VCaP (cell line): ENCODE results near the gene AP2A1.
A peak's percentile ranks its signal among the peaks of the same experiment; 100 is the strongest.

Source experiments
- H3K27ac ChIP-seq: fragments of 450-650 bp; 2 replicates; pipeline ENCODE4 v1.5.1; 2017
- CTCF ChIP-seq: fragments of 450-650 bp; conservative IDR thresholded peaks from 2 replicates; pipeline ENCODE4 v1.5.1; 2017; ENCODE audit warnings: mild to moderate bottlenecking, moderate library complexity

Gene AP2A1

GRCh38 chr19:49755956-49756355 lies 10.8 kb upstream of the AP2A1 start:
- no peak for TF ChIP-seq CTCF

GRCh38 chr19:49758292-49758691 lies 8.5 kb upstream of the AP2A1 start:
- no peak overlapping the region for H3K27ac ChIP-seq
- no peak for TF ChIP-seq CTCF

More at GRCh38 chr19:49755956-49756355, 10.8 kb upstream of the AP2A1 start:
- no peak overlapping the region for H3K27ac ChIP-seq

- H3K27ac ChIP-seq, result no peak overlapping the region
- no peak for TF ChIP-seq CTCF
Measured at GRCh38 chr19:49761249-49761624, 5.6 kb upstream of the AP2A1 start.

GRCh38 chr19:49761625-49762311 lies 5.0 kb upstream of the AP2A1 start:
- no peak for TF ChIP-seq CTCF

GRCh38 chr19:49763230-49763629 lies 3.6 kb upstream of the AP2A1 start, which contains the start of gene TSKS:
Gene TSKS, minus strand, starts transcription at chr19:49763306. Its CDS starts 59 bp downstream, at chr19:49763247.
- TF ChIP-seq CTCF, result no peak

More at GRCh38 chr19:49761625-49762311, 5.0 kb upstream of the AP2A1 start:
- no peak overlapping the region for H3K27ac ChIP-seq

GRCh38 chr19:49764341-49764740 lies 2.5 kb upstream of the AP2A1 start:
- TF ChIP-seq CTCF, result no peak
- H3K27ac ChIP-seq, result no peak overlapping the region

More at GRCh38 chr19:49763230-49763629, 3.6 kb upstream of the AP2A1 start, which contains the start of gene TSKS:
- no peak within 1 kb of the TSS for H3K27ac ChIP-seq

GRCh38 chr19:49766007-49766929 lies 533 bp upstream of the AP2A1 start:
- no peak for TF ChIP-seq CTCF
- H3K27ac ChIP-seq, result peak overlapping the region; percentile 79
